GM12872 (cell line): Measurements from ENCODE around the gene HEXIM2.

Experiments used
- TF ChIP-seq, protein P1 (sequence below): IDR thresholded peaks from 3 replicates; pipeline ENCODE4 v1.5.1; 2011; ENCODE audit warnings: low read depth, mild to moderate bottlenecking, low read length, moderate library complexity; ENCODE audit not compliant: insufficient read depth

HEXIM2 gene, protein sequence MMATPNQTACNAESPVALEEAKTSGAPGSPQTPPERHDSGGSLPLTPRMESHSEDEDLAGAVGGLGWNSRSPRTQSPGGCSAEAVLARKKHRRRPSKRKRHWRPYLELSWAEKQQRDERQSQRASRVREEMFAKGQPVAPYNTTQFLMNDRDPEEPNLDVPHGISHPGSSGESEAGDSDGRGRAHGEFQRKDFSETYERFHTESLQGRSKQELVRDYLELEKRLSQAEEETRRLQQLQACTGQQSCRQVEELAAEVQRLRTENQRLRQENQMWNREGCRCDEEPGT

DNA sequence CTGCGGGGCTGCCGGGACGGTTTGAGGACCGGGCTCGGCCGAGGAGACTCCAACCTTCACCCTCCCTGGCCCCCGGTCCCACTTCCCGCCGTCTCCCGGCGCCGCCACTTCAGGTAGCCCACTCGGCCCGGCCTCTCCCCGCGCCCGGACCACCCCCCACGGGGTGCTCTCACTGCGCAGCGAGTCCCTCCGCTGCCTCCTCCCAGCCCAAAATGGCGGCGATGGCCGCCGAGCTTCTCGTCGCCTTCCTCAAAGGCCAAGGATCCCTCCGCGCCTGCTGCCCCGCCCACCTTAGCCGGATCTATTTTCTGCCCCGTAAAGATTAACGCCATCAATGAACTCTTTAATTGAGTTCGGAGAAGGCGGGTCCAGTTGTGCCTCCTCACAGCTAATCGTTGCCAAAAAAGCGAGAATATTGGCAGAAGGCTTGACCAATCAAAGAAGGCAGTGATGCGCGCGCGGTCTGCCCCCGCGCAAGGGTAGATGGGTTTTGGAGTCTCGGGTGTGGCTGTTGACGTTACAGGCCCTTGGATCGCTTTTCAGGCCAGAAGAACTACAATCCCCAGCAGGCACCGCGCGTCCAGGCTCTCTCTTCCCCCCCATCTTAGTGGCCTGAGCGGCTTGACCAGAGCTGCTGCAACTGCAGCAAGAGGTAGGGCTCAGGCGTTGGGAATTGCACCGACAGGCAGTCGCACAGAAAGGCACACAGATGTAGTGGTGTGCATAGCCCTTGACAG is at the start of gene HEXIM2:
Gene HEXIM2 (plus strand): TSS at position 588 of the 737 bp plus-strand sequence. CDS start 919 bp downstream, outside the sequence.
- TF ChIP-seq, protein P1, sequence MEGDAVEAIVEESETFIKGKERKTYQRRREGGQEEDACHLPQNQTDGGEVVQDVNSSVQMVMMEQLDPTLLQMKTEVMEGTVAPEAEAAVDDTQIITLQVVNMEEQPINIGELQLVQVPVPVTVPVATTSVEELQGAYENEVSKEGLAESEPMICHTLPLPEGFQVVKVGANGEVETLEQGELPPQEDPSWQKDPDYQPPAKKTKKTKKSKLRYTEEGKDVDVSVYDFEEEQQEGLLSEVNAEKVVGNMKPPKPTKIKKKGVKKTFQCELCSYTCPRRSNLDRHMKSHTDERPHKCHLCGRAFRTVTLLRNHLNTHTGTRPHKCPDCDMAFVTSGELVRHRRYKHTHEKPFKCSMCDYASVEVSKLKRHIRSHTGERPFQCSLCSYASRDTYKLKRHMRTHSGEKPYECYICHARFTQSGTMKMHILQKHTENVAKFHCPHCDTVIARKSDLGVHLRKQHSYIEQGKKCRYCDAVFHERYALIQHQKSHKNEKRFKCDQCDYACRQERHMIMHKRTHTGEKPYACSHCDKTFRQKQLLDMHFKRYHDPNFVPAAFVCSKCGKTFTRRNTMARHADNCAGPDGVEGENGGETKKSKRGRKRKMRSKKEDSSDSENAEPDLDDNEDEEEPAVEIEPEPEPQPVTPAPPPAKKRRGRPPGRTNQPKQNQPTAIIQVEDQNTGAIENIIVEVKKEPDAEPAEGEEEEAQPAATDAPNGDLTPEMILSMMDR, result no peak

DNA sequence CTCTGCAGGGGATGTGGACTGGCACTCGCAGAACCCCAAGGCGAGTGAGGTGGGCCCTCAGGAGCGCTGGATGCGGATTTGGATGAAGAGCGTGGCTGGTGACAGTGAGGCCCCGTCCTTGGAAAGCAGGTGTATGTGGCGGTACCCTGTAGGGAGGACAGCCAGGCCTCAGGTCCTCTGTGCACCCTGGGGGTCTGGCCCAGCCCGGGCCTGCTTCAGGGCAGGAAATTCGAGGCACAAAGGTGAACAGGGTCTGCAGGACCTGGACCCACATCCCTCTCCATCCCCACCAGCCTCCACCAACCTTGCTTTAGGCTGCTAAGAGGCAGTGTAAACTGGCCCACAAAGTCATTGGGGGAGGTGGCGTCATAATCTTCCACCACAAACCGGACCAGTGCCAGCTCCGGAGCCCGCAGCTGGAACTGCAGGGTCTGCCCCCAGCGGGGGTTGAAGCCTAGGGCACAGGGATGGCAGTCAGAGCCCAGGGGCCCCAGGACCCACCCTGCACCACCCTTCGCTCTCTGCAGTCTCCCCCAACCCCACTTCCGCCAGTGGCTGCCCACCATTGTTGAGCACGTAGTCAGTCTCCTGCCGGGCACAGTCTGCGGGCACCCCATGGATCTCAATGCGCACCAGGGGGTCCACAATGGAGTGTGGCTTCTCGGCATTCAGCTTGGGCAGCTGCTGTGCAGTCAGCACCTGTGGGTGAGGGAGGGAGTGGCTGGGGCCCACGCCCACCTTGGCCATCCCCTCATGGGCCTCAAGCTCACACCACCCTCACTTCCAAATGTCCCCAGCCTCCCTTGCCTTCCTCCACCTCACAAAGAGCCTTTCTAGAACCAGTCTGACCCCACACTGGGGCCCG is 48.9 kb upstream of the HEXIM2 start:
- TF ChIP-seq, protein P1, result no peak

DNA sequence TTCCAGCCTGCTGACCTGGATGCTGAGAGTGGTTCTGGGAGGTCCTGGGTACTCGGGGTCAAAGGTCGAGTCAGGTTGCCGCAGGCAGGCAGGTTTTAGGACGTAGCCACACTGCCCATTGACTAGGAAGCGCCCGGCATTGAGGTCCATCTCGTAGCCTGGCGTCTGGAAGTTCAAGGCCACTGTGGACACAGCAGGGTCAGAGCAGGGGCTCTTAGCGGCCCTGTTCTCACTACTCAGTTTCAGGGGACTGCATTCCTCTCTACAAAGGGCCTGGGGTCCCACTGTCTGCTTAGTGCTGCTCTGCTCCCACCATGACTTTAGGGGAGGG is 48.3 kb upstream of the HEXIM2 start:
- TF ChIP-seq, protein P1, result no peak

DNA sequence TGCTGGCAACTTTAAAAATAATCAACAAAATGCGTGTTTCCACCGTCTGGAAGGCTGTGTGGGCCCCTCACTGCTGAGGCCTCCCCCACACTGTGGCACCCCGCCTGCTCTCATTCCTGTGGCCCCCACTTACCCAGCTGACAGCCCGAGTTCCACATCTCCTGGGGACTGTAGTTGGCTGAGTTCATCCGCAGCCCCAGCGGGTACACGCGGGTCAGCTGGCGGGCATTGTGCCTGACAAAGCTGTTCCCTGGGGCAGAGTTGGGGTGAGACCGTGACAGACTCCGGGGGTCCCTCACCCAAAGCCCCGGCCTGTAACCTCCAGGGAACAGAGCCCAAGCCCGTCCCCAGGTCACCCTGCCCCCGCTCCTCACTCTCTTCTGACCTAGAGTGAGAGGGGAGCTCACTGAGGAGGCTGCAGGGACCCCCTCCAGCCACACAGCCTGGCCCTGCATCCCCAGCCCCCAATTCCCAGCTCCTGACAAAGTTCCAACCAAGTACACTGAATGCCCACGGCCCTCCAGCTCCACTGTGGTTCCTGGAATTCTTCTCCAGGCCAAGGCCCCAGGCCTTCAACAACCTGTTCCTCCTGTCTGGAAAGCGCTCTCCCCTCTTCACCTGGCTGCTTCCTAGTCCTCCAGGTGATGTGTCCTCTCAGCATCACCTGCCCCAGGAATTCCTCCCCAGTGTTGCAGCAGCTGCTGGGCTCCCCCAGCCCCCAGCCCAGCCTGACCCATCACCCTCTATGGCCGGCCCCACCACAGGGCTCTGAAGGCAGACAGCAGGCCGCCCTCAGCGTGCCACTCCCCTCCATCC is 47.4 kb upstream of the HEXIM2 start:
- TF ChIP-seq, protein P1, result no peak

DNA sequence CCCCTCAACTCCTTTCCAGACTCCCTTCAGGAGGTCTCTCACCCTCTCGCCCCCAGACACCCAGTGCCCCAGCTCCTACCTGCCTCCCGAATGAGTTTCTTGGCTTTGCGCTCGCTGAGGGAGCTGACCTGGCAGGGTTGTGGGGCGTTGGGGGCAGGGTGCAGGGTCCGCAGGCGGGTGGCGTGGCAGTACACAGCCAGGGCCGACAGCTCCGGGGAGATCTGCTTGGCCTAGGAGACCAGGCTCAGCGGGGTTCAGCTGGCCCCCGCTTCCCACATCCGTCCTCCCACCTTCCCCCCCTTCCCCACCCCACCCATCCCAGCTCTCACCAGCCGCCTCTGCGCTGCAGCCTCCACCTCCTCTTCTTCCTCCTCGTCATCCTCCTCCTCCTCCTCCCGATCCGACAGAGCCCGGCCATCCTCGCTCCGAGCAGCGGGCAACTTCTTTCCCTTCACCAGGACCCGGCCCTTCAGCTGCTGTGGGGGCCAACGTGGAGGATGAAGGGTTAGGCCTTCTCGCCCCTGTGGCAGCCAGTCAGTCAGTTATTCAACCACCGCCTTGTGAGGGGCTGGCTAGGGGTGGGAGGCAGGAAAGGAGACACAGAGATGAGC is 46.6 kb upstream of the HEXIM2 start:
- TF ChIP-seq, protein P1, result no peak

DNA sequence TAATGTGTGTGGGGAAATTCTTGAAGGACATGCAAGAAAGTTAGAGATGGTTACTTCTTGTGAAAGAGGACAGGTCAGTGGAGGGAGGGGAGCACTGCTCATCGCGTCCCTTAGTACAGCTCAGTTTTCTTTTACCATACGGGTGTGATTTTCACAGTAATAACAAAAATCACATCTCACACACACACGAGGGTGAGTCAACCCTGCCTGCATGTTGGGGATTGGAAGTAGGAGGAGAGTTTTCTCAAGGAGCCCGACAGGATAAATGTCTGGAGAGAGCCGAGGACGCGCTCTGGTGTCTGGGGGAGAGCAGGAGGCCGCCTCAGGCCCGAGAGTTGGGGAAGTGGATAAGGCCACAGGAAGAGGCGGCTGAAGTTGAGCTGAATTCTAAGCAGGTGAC is 45.8 kb upstream of the HEXIM2 start:
- TF ChIP-seq, protein P1, result no peak
